ENCODE results near the gene SLC39A1. TPM values are rescaled to one million over a fixed set of nuclear protein-coding genes. Genes with fewer than 3 reads are reported as not detected.

SLC39A1 gene
- total RNA-seq, 2 experiments from 2014 or later: 41.6 to 44.2 TPM

GRCh38 chr1:153991151-153991630, 27.9 kb upstream of the SLC39A1 start:
- DNase-seq (ENCODE audit: low spot score): no peak
- peaks cover 27% of the 10 kb centered on the region for H3K79me2 ChIP-seq (ENCODE audit: insufficient read depth, low read depth, low read length)
- H3K27ac ChIP-seq (ENCODE audit: low read depth, low read length, poor library complexity, severe bottlenecking): peak overlapping the region; percentile 62
- H3K9me3 ChIP-seq (ENCODE audit: low read length): no peaks in the 10 kb centered on the region; the same call in 1 of the 2 replicates
- peaks cover 5% of the 10 kb centered on the region; the same call in 1 of the 2 replicates for H4K20me1 ChIP-seq (ENCODE audit: insufficient read depth, low read length)
- H3K4me3 ChIP-seq (ENCODE audit: low read depth, low read length, poor library complexity, severe bottlenecking): peak overlapping the region; percentile 81
- ChIA-PET POLR2A (interaction anchor here (0.7 to 1.4 kb wide), 6 partner anchors 13 to 185 kb away, joined by 3 to 6 read pairs (median 4); partner anchors contain the start of genes CREB3L4 and JTB), CTCF (ENCODE audit: unreplicated experiment) (interaction anchor here (0.5 kb wide), 1 partner anchor 496 kb away, joined by 3 read pairs; no protein-coding TSS in a partner anchor)
- intact Hi-C loops (cut with micrococcal nuclease; ENCODE audit: unreplicated experiment): no loop called here
- peaks cover 55% of the 10 kb centered on the region for H3K36me3 ChIP-seq (ENCODE audit: insufficient read depth, low read length)
- no peak overlapping the region for H2AFZ ChIP-seq (ENCODE audit: low read length)
- no peaks in the 10 kb centered on the region for H3K9me2 ChIP-seq (ENCODE audit: insufficient read depth, low read length)
- H3K4me2 ChIP-seq (ENCODE audit: low read length): peak overlapping the region; percentile 77
- TSS peak; percentile 91 for BruUV-seq (replicated peaks)
- peaks cover 45% of the 10 kb centered on the region for H3K4me1 ChIP-seq (ENCODE audit: insufficient read depth, low read length, poor library complexity, severe bottlenecking)
- no peak for TF ChIP-seq CTCF (conservative IDR thresholded peaks at IDR 0.05; ENCODE audit: low read length)
- no peak for TF ChIP-seq EZH2phosphoT487 (IDR thresholded peaks at IDR 0.05; ENCODE audit: borderline replicate concordance, low read depth, low read length)

- Histone ChIP-seq H3K27ac (ENCODE audit: low read depth, low read length, poor library complexity, severe bottlenecking) (peak within 1 kb of the TSS; percentile 62), H4K20me1 (ENCODE audit: insufficient read depth, low read length) (peaks cover 5% of the 10 kb centered on the region; the same call in 1 of the 2 replicates), H3K4me3 (ENCODE audit: low read depth, low read length, poor library complexity, severe bottlenecking) (peak within 1 kb of the TSS; percentile 81), H3K4me2 (ENCODE audit: low read length) (peak within 1 kb of the TSS; percentile 77), H3K9me3 (ENCODE audit: low read length) (no peaks in the 10 kb centered on the region; the same call in 1 of the 2 replicates), H3K9me2 (ENCODE audit: insufficient read depth, low read length) (no peaks in the 10 kb centered on the region), H3K79me2 (ENCODE audit: insufficient read depth, low read depth, low read length) (peaks cover 27% of the 10 kb centered on the region), H3K36me3 (ENCODE audit: insufficient read depth, low read length) (peaks cover 49% of the 10 kb centered on the region), H3K4me1 (ENCODE audit: insufficient read depth, low read length, poor library complexity, severe bottlenecking) (peaks cover 50% of the 10 kb centered on the region), H2AFZ (ENCODE audit: low read length) (peak within 1 kb of the TSS; percentile 66)
- intact Hi-C loops (cut with micrococcal nuclease; ENCODE audit: unreplicated experiment): loop anchor here (1.0 kb wide), 1 partner anchor 282 kb away; the partner anchor contains the start of gene HAX1
- ChIA-PET POLR2A (interaction anchor here (0.5 to 1.4 kb wide), 12 partner anchors 12 to 1302 kb away, joined by 3 to 6 read pairs (median 3); partner anchors contain the start of genes CREB3L4 and JTB), CTCF (ENCODE audit: unreplicated experiment) (no interaction called here)
- DNase-seq (ENCODE audit: low spot score): peak; percentile 99
- TF ChIP-seq CTCF (conservative IDR thresholded peaks at IDR 0.05; ENCODE audit: low read length) (no peak), EZH2phosphoT487 (IDR thresholded peaks at IDR 0.05; ENCODE audit: borderline replicate concordance, low read depth, low read length) (no peak)
- no TSS peak for BruUV-seq (replicated peaks)
Observed at GRCh38 chr1:153990468-153991150, 27.3 kb upstream of the SLC39A1 start, which contains the start of gene RPS27. Gene RPS27, plus strand, starts transcription at chr1:153990762. Its CDS starts 35 bp downstream, at chr1:153990797.
